GM21576 (cell line): Measurements from ENCODE around the gene MAMLD1.

Source experiments
- ATAC-seq: cut with Tn5 transposase; IDR thresholded peaks from one replicate; pipeline ENCODE4 v1.9.1; 2021; ENCODE audit warnings: mild to moderate bottlenecking, moderate library complexity; ENCODE audit not compliant: unreplicated experiment

MAMLD1 gene

GRCh38 chrX:150377005-150377404, 13.9 kb downstream of the MAMLD1 start:
- no peak for ATAC-seq

DNA sequence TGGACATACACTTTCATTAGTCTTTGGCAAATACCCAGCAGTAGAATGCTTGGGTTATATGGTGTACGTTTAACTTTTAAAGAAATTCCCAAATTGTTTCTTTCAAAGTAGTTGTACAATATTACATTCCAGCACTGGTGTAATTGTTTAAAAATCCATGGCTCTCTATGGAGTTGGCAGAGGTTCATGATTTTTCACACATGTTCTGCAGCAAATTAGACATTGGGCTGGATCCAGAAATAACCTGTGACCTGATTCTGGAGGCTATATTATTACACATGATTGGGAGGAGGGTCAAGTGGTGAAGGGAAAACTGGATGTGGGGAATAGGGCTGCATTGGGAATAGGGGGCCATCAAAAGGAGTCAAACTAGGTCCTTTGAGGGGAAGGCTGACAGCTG, 41.9 kb downstream of the MAMLD1 start:
- ATAC-seq, result no peak

DNA sequence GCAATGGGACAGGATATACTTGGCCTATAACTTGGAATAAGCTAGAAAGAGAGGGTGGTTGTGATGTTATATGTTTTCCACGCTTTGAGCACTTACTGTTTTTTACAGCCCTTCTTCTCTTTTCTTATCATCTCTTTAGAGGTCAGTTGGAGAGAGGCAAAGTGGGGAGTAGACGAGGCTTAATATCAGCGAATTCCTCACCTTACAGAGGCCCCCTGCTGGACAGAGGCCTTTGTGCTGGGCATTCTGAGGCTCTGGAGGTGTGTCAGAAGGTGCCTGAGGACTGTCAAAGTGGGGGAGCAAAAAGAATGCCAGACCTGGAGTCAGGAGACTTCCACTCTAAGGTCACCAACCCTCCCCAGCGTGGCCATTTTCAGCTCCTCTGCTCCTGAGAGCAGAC, 42.5 kb downstream of the MAMLD1 start:
- ATAC-seq, result no peak

- ATAC-seq, result no peak
These were observed 43.5 kb downstream of the MAMLD1 start for GRCh38 chrX:150406596-150406995.

DNA sequence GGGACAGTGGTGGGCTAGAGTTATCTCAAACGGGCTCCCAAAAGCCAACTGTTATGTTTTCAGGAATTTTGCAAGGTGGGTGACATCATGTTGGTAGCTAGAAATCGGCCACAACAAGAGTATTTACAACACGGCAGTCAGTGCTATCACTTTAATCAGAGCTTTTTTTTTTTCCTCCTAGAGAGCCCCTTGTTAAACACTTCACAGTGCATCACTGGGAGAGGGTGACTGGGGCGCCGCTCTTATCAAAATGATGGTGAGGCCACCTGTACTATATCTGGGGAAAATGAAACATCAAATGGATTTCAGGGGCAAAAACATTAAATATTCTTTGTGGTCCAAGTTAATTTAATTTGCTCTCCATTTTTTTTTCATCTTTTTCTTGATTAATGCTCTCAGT, 44.9 kb downstream of the MAMLD1 start:
- no peak for ATAC-seq

DNA sequence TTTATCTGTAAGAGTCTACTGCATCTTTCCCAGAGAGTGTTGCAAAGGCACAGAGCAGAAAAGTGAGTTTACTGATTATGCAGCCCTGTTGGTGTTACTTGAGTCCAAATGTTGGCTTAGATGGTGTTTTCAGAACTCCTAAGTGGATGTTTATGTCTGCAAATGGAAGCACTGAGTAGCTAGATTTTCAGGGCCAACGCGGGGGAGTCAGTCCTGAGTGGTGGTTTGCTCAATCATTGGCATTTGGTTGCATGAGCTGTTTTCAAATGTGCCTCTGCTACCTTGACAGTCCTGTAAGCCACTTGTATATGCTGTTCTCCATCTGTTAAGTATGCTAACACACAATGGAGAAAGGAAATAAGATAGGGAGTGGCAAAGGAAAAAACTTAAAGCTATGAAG, 45.4 kb downstream of the MAMLD1 start:
- no peak for ATAC-seq

GRCh38 chrX:150409486-150409885, 46.4 kb downstream of the MAMLD1 start:
- no peak for ATAC-seq

DNA sequence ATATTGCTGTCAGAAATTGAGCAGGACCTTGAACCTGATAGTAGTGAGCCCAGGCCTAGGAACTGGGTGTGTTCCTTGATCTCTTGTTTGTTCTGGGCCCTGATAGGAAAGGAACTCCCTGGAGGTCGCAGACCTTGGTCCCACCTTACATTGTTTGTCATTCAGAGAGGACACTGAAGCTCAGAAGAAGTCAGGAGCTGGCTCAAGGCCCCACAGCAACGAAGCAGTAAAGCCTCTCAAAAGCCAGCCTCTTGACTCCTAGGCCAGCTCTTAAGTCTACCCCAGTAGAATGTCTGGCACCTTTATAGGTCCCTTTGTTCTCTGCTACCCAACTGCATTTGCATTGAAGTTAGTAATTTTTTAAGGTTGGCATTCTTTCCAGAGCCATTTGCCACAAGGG, 46.8 kb downstream of the MAMLD1 start:
- ATAC-seq, result no peak

DNA sequence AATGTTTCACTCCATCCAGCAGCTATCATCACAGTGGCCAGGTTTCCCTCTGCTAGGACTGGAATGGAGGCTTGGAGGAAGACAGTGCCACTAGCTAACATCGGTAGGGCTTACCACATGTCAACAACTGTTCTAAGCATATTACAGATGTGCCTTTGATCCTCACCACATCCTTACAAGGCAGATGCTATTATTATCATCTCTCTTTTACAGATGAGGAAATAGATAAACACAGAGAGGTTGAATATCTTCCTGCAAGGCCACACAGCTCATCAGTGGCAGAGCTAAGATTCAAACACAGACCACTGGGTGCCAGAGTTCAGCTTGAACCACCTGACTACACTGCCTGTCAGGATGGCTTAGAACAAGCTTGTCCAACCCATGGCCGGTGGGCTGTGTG, 47.4 kb downstream of the MAMLD1 start:
- ATAC-seq, result no peak

DNA sequence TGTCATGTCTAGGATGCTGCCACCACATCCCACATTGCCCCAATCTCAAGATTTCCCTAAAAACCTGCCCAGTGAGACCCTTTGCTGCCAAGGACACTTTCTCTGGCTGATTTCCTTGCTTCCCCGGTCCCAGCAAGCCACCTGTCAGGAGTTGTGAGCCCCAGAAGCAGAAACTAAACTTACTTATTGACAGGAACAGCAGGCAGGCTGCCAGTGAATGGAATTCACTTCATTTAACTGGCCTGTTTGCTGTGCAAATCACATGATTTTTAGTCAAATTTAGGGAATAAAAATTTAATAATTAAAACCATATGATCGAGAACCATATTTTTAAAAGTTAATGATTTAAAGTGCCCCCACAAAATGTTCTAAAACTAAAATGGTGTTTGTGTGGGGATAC, 48.5 kb downstream of the MAMLD1 start:
- no peak for ATAC-seq

DNA sequence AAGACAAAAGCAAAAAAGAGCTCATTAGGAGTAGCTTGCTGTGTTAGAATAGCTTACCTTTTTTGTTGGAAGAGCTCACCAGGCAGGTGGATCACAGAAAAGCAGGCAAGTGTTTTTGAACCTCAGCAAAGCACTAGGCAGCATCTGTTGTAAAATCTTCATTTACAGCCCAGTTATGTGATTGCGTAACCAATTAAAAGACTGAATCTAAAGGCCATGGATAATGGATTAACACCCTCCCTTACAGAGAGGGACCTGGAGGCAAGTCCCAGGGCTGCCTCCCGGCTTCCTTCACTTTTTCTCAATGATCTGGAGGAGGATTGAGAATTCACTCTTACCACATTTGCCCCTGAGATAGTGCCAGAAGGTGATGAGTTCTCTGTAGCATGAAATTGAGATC, 51.1 kb downstream of the MAMLD1 start:
- ATAC-seq, result no peak

DNA sequence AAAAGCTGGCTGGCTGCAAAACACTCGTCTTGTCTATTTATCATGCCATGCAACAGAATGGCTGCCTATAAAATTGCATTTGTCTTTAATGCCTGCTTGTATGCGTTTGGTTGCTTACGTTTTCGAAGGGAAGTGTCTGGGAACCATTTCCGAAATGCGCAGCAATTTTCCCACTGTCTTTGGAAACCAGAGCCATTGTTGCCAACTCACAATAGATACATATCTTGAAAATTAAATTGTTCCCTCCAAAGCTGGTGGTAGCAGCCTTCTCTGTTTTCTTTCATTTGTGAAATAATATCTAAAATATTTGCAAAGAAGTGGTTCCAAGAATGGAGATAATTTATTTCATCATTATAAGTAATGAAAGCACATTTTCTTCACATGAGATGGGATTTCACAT, 53.4 kb downstream of the MAMLD1 start:
- no peak for ATAC-seq

DNA sequence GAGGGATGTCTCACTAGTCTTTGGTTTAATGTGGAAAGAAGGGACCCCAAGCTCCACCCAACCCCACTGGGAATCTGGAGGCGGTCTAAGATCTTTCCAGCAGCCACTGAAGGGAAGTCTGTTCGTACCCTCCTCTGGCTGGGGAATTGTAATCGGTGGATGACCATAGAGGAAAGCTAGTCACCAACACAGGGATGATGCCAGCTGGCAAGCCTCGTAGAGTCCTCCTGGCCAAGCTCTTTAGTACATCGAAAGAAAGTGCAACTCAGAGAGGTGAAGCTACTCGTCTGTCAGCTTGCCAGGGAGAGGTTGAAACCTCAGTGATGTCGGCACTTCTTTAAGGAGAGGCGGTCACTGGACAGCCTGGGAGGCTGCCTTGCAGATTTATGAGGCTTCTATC, 58.7 kb downstream of the MAMLD1 start:
- ATAC-seq, result no peak

DNA sequence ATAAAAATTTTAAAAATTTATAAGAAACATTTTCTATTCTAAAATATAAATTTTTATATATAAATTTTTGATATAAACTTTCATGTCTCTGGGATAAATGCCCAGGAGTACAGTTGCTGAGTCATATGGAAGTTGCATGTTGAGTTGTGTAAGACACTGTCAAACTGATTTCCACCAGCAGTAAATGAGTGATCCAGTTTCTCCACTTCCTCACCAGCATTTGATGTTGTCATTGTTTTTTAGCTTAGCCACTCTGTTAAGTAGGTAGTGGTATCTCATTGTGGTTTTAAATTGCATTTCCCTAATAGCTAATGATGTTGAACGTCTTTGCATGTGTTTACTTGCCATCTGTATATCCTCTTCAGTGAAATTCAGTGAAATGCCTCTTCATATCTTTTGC, 66.5 kb downstream of the MAMLD1 start:
- ATAC-seq, result no peak

DNA sequence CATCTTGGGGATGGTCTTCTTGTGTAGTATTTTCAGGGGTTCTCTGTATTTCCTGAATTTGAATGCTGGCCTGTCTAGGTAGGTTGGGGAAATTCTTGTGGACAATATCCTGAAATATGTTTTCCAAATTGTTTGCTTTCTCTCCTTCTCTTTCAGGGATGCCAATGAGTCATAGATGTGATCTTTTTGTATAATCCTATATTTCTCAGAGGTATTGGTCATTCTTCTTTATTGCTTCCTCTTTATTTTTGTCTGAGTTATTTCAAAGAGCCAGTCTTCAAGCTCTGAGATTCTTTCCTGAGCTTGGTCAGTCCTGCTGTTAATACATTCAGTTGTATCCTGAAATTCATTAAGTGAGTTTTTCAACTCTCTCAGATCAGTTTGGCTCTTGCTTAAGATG, 73.1 kb downstream of the MAMLD1 start:
- ATAC-seq, result no peak

- no peak for ATAC-seq
These were observed 75.0 kb downstream of the MAMLD1 start for GRCh38 chrX:150438165-150438564.

- no peak for ATAC-seq
These were observed 83.0 kb downstream of the MAMLD1 start for GRCh38 chrX:150446151-150446550.

GRCh38 chrX:150446995-150447394, 83.9 kb downstream of the MAMLD1 start:
- no peak for ATAC-seq

- ATAC-seq, result no peak
These were observed 86.2 kb downstream of the MAMLD1 start for GRCh38 chrX:150449313-150449712.

GRCh38 chrX:150450519-150451177, 87.5 kb downstream of the MAMLD1 start:
- ATAC-seq, result no peak

GRCh38 chrX:150451953-150452352, 88.8 kb downstream of the MAMLD1 start:
- ATAC-seq, result no peak

DNA sequence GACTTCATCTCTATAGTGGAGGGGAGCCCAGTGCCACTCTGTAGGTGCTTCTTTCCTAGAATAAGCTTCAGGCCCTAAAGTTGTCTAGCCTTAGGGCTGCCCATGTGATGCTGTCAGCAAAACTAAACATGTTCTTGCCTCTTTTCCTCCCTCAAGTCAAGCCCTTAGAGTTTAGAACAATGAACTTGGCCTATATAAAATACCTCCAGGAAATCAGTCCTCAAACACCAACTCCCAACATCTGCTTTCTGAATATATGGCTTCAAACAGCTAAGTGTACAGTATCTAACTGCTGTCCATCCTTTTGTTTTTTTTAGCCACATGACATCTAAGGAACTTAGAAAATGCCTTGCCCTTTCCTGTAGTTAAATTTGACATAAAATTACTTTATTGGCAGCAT, 91.0 kb downstream of the MAMLD1 start:
- ATAC-seq, result no peak

DNA sequence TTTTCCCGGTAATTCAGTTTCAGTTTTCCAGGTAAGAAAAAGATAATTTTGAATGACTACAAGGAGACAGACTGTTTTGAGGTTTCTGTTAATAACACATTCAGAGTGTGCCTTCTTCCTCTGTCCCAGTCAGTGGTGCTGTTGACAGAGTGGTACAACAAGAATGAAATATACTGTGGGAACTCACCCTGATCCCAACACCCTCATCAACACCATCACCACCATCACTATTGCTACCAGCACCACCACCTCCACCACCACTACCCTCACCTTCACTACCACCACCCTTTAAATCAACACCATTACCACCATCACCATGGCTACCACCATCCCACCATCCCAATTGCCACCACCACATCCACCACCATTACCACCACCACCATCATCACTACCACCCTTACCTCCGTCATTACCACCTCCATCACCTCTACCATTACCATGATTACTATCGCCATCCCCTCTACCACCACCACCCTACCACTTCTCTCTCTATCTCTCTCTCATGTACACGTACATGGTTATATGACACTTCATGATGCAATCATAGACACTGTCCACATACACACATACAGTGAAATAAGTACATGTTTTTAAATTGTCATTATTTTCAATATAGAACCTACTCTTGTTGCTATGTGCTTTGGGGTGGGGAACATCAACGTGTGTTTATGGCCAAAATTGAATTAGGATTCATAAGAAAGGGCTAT, 91.5 kb downstream of the MAMLD1 start:
- ATAC-seq, result no peak
